Skeletal muscle cell (primary cell): ENCODE results near the gene MED16.
"Not testable (repeated sequence)": the region's sequence is repeated elsewhere in the genome, so short reads cannot be mapped to it uniquely, and the experiment has no call there.

Source experiments
- DNase-seq: peaks from one replicate; pipeline ENCODE4 v3.0.0-alpha.2; 2010; ENCODE audit warnings: low read depth
- H3K4me3 ChIP-seq: 2 replicates; pipeline ENCODE4 v1.5.1; 2011; ENCODE audit warnings: low read depth, mild to moderate bottlenecking, control low read depth, low read length, moderate library complexity

The MED16 gene

DNA sequence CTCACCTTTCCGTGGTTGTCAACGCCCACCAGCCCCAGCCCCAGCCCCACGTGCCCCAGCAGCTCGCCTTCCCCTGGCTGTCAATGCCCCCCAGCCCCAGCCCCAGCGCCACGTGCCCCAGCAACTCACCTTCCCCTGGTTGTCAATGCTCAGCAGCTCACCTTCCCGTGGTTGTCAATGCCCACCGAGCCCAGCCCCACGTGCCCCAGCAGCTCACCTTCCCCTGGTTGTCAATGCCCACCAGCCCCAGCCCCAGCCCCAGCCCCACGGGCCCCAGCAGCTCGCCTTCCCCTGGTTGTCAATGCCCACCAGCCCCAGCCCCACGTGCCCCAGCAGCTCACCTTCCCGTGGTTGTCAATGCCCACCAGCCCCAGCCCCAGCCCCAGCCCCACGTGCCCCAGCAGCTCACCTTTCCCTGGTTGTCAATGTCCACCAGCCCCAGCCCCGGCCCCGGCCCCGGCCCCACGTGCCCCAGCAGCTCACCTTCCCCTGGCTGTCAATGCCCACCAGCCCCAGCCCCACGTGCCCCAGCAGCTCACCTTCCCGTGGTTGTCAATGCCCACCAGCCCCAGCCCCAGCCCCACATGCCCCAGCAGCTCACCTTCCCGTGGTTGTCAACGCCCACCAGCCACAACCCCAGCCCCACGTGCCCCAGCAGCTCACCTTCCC is 14.9 kb downstream of the MED16 start:
- H3K4me3 ChIP-seq, DNase-seq: not testable (repeated sequence)

GRCh38 chr19:876780-877314 is 16.1 kb downstream of the MED16 start:
- no peak for DNase-seq
- H3K4me3 ChIP-seq = no peak overlapping the region

DNA sequence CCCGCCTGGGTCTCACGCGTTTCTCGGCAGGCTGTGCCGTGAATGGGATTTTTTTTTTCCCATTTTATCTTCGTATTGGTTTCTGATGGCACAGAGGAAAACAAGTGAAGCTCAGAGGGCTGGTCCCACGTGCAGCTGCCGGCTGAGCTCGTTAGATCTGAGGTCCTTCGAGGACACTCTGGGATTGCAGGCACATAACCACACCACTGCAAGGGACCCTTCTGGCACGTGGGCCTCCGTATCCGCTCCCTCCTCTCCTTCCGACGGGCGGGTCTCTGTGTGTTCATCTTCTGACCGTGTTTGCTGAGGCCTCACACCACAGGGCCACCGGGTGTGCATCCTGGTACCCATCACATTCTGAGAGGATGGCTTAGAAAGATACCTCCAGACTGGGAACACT is 16.9 kb downstream of the MED16 start:
- no peak for DNase-seq
- H3K4me3 ChIP-seq = no peak overlapping the region

DNA sequence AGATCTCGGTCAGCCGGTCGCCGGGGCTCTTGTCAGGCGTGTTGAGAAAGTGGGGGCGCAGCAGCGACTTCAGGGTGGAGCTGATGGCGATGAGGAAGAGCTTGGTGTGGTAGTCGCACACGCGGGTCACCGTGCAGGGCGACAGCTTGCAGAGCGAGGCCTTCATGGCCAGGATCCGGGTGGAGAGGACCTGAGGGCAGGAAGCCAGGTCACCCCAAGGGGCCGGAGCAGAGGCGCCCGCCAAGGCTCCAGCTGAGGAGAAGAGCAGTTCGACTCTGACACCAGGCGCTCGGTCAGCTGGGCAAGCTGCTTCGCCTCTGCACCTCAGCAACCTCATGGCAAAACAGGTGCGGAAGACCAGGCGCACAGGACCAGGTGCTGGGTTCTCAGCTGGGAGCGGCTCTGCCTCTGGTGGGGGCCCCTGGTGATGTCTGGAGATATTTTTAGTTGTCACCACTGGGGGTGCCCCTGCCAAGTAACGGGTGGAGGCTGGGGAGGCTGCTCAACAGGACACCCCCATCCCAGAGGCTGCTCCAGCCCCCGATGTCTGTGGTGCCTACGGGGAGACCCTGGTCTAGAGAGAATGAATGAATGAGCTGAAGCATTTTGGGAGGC is 17.6 kb downstream of the MED16 start:
- no peak overlapping the region for H3K4me3 ChIP-seq
- no peak for DNase-seq

GRCh38 chr19:873561-874041 is 19.4 kb downstream of the MED16 start:
- no peak for DNase-seq
- no peak overlapping the region for H3K4me3 ChIP-seq

DNA sequence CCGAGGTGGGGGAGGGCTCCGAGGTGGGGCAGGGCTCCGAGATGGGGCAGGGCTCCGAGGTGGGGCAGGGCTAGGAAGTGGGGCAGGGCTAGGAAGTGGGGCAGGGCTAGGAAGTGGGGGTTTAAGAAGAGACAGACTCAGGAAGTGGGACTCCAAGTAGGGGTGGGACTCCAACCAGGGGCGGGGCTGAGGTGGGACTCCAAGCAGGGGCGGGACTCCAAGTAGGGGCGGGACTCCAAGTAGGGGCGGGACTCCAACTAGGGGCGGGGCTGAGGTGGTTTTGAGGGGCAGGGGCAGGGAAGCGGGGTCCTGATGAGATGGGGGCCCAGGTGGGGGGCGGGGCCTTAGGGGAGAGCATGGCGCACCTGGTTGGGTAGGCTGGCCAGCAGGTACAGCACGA is 19.9 kb downstream of the MED16 start:
- no peak for DNase-seq
- H3K4me3 ChIP-seq = no peak overlapping the region

DNA sequence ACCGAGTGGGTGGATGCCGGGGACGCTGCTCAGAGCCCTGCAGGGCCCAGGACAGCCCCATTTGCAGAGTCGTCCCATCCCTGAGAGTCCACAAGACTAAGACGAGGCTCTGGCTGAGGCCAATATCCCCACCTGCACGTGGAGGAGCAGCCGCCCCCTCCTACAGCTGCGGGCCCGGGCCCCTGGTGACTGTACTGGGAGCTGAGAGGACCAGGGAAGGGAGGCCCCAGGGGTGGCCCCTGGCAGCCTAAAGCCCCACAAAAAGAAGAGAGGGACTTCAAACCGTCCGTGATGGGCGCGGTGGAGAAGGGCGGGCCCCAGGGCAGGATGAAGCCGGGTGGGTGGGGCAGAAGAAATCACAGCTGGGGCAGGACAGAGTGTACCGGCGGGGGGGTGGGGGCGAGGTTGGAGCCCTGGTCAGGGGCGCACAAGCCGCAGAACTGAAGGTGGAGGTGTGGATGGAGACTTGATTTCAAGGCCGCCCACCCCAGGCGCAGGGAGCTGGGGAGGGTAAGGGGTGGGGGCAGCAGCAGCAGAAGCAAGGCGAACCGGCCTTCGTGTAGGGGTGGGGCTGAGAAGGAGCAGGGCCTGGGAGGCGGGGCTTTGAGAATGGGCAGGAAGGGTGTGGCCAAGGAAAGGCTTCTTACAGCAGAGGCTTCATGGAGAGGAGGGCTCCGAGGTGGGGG is 20.6 kb downstream of the MED16 start:
- DNase-seq = no peak
- no peak overlapping the region for H3K4me3 ChIP-seq

- no peak overlapping the region for H3K4me3 ChIP-seq
- DNase-seq = no peak
Observed at GRCh38 chr19:871446-872265, 21.3 kb downstream of the MED16 start.

DNA sequence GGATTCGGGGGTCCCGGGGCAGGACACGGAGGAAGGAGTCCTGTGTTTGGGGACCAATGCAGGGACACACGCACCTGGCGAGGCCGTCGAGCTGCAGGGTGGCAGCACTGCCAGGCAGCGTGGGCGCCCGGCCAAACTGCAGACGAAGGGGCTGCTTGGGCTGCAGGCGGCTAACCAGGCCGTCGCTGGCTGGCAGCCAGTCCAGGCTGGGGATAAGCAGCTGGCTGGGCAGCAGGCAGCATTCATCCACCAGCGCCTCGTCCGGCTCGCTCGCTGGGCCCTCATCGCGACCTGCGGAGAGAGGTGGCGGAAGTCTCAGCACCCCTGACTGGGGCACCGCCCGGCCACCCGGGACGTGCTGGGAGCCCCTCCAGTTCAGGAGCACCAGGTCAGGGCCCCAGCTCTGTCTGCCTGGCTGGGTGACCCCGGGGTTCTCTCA is 22.0 kb downstream of the MED16 start:
- no peak for DNase-seq
- H3K4me3 ChIP-seq = no peak overlapping the region

- no peak overlapping the region for H3K4me3 ChIP-seq
- DNase-seq = no peak
Observed at GRCh38 chr19:870314-870713, 22.7 kb downstream of the MED16 start.

GRCh38 chr19:869245-870177 is 23.5 kb downstream of the MED16 start:
- DNase-seq = peak; percentile 80
- H3K4me3 ChIP-seq = no peak overlapping the region

DNA sequence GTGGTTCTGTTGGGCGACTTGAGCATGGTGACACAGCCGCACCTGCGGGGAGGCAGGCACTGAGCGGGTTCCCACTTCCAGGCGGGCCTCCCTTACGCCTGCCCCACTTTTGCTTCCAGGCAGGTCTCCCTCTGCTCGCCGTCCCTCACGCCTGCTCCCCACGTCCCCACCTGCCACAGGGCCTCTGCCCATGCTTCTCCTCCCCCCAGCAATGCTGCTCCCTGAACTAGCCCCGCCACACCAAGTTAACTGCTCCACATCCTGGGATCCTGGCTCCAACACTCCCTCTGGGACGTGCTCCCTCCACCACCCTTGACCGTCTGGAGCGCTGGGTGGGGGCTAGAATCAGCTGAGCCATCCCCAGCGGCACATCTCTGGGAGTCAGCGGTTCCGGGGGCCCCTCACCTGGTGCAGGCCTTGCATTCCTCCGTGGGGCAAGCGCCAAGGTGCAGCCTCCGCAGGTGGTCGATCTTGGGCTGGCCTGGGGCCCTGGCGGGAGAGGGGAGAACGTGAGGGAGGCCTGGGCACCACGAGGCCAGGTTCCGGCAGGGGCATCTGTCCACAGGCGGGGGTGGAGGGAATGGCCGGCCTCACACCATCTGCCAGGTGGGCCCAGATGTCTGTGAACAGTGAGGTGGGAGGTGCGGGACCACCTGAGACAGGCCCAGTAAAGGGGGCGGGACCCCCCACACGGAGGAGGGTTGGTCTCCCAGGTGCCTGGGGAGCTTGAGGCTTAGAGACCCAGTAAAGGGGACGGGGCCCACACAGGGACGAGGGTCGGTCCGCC is 24.3 kb downstream of the MED16 start:
- no peak overlapping the region for H3K4me3 ChIP-seq
- DNase-seq = no peak

GRCh38 chr19:867855-868457 is 25.0 kb downstream of the MED16 start:
- no peak for DNase-seq
- H3K4me3 ChIP-seq = no peak overlapping the region

- DNase-seq = no peak
- H3K4me3 ChIP-seq = no peak overlapping the region
Observed at GRCh38 chr19:867301-867793, 25.6 kb downstream of the MED16 start.

DNA sequence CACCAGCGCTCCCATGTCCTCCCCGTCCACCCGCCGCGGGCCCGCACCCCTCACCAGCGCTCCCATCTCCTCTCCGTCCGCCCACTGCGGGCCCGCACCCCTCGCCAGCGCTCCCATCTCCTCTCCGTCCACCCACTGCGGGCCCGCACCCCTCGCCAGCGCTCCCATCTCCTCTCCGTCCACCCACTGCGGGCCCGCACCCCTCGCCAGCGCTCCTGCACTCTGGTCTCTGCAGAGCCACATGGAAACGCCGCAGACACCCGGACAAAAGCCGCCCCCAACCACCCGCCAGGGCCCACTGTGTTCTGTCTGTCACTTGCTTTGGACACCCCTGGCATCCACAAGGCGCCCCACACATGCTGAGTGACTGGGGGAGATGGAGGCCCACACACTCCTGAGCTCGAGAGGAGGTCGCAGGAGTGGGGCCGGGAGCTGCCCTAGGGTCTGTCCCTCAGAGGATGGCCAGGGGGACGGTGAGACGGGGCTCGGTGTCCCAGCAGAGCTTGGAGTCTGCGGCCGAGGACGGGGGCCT is 26.2 kb downstream of the MED16 start:
- no peak for DNase-seq

GRCh38 chr19:863315-863620 is 29.7 kb downstream of the MED16 start:
- no peak overlapping the region for H3K4me3 ChIP-seq
- DNase-seq = no peak

More for the DNA sequence above, 26.2 kb downstream of the MED16 start:
- no peak overlapping the region for H3K4me3 ChIP-seq

DNA sequence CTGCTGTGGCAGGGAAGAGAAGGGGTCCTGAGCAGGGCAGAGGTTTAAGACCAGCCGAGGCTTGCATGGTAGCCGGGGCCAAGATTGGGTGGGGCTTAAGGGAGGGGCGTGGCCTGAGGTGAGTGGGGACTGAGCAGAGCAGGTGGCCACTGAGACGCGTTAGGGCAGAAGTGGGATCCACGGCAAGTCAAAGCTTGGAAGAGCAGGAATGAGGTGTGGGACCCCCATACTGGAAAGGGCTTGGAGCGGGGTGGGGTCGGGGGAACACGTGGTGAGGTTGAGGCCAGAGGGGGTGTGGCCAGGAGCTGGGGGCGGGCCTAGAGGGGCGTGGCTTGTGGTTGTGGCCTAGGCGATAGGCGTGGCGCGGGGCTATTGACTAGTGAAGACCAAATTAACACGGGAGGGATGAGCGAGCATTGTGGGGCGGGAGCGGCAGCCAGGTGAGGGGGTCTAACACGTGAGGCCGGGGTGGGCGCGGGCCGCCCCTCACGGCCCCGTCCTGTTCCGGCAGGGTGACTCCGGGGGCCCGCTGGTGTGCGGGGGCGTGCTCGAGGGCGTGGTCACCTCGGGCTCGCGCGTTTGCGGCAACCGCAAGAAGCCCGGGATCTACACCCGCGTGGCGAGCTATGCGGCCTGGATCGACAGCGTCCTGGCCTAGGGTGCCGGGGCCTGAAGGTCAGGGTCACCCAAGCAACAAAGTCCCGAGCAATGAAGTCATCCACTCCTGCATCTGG is 30.2 kb downstream of the MED16 start:
- DNase-seq = no peak
- no peak overlapping the region for H3K4me3 ChIP-seq
